Activated CD8-positive, alpha-beta memory T cell treated with anti-CD3 and anti-CD28 coated beads, Interleukin-2, amount 50 U/mL, for 24 hours (primary cell): ENCODE results near the gene GTPBP8.
A peak's percentile ranks its signal among the peaks of the same experiment; 100 is the strongest.

Experiments used
- DNase-seq: peaks from one replicate; pipeline ENCODE4 v3.0.0-alpha.2; 2020; ENCODE audit errors: extremely low read depth

The GTPBP8 gene

DNA sequence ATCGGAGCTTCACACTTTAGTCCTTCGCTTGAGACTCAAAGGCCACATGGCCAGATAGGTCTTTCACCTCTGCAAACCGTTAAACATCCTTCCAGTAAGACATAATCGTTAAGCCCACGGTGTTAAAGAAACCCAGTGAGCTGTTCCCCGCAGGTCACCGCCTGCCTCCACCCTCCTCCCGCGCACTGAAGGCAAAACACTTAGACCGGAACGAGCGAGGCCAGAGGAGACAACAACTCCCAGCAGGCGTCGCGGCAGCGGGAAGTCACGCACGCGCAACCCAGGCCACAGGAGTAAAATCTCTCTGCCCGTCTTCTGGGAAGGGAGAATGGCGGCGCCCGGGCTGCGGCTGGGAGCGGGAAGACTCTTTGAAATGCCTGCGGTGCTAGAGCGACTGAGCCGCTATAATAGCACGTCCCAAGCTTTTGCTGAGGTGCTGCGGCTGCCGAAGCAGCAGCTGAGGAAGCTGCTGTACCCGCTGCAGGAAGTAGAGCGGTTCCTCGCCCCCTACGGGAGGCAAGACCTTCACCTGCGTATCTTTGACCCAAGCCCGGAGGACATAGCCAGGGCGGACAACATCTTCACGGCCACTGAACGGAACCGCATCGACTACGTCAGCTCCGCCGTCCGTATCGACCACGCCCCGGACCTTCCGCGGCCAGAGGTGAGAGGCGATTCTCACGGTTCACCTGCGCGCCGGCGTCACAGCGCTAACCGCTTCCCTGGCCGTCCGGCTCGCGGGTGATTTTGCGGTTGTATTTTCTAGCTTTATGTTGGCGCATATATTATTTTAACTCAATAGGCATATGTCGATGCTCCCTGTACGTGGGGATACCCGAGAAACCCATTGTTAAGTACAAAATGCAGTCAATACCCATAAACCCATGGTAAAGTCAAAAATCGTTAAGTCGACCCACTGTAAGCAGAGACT, at the start of gene GTPBP8:
GTPBP8 (plus strand) TSS at position 313 of the 931 bp plus-strand sequence; CDS start at position 329, 16 bp downstream.
- DNase-seq: peak; percentile 70

DNA sequence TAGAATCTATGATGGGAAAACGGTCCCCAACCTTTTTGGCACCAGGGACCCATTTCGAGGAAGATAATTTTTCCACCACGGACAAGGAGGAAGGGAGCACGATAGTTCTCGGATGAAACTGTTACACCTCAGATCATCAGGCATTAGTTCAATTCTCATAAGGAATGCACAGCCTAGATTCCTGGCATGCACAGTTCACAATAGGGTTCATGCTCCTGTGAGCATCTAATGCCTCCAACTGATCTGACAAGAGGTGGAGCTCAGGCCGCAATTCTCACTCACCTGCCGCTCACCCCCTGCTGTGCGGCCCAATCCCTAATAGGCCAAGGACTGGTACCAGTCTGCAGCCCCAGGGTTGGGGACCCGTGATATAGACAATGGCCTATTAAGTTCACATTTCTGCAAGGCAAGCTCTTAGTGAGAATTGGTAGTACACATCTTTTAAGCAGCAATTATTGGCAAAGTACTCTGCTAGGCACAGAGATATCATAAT, 42.4 kb upstream of the GTPBP8 start:
- no peak for DNase-seq

DNA sequence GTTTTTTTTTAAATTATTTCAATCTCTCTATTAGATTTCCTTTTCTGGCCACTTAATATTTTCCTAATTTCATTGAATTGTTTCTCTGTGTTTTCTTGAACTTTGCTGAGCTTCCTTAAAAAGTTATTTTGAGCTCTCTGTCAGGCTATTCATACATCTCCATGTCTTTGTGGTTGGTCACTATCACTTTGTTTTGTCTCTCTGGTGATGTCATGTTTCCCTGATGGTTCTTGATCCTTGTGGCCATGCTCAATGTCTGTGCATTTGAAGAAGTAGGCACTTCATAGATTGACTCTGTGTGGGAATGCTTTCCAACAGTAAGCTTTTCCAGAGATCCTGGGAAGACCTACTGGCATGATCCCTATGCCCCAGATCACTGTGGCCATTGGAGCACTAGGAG, 34.4 kb upstream of the GTPBP8 start:
- no peak for DNase-seq

DNA sequence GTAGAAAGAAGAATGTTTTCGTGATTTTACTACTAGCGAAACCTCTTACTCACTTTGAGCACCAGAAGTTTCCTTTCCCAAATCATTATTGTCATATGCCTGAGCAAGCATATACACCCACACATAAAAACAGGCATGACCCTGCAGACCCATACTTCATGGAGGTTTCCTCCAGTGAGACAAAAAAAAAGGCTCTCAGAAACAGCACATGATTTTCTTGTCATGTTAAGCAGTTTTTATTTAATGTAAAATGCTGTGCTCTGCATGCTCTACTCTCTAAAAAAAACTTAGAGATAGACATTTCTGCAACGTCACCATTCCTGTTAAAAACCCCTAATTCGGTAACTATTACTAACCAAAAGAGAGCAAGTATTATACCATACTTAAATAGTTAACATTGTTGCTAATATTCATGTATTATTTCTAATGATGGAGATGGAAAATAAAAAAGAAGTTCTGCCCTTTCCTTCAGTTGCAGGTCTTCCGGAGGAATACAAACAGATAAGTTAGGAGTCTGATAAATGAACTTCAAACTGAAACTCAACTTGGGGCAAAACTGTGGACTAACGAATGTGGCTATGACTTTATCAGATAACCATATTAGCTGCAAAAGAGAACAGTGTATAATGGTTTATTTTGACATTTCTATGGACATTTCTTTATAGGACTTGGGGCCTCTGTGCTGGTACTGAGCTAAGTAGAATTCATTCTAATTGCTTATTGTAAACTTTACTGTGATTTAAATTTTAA, 31.8 kb upstream of the GTPBP8 start:
- no peak for DNase-seq

DNA sequence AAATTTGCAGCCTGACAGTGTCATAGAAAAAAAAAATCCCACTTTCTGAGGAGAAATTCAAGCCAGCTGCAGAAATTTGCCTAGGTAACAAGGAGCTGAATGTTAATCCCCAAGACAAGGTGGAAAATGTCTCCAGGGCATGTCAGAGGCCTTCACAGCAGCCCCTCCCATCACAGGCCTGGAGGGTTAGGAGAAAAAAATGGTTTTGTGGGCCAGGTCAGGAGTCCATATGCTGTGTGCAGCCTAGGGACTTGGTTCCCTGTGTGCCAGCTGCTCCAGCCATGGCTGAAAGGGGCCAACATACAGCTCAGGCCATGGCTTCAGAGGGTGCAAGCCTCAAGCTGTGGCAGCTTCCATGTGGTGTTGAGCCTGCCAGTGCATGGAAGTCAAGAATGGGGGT, 27.1 kb upstream of the GTPBP8 start:
- no peak for DNase-seq

DNA sequence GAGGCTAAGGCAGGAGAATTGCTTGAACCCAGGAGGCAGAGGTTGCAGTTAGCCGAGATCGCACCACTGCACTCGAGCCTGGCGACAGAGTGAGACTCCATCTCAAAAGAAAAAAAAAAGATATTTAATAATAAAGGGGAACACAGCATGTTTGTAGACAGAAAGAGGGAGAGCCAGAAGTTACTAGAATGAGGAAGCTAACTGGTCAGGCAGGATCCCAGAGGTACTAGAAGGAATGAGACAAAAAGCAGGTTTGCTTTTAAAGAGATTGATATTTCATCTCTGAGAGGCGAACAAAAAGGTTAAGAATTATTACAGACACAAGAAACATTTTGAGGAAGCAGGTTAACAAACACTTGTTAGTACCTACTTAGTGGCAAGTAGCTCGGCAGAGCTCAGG, 25.1 kb upstream of the GTPBP8 start:
- DNase-seq: no peak

DNA sequence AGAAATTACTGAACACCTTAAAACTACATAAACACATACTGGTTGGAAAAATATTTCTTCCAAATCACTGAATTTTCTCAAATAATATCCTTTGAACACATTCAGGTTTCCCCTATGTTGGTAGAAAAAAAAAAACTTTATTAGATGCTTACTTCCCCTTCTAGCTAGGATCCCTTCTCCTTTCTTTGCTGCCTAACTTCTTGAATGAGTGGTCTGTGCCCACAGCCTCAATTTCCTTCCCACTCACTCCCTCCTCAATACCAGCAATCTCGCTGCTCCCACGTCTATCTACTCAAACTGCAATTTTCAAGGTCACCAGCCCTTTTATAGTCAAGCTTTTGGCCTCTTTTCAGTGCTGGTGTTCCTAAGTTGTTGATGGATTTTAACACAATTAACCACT, 24.2 kb upstream of the GTPBP8 start:
- DNase-seq: no peak

DNA sequence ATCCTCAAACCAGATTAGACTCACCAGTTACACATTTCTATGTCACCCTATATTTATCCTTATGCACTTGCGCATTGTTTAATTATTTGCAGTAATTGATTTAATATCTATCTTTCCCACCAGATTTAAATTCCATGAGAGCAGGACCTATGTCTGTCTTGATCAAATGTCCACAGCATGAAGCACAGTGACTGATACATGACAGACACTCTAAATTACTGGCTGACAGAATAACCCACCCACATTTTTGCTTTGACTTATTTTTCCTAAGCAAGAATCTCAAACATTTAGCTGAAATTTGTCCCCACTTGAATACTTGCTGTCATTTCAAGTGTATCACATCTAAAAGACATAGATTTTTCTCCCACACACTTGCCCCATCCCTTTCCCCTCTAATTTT, 23.4 kb upstream of the GTPBP8 start:
- no peak for DNase-seq

DNA sequence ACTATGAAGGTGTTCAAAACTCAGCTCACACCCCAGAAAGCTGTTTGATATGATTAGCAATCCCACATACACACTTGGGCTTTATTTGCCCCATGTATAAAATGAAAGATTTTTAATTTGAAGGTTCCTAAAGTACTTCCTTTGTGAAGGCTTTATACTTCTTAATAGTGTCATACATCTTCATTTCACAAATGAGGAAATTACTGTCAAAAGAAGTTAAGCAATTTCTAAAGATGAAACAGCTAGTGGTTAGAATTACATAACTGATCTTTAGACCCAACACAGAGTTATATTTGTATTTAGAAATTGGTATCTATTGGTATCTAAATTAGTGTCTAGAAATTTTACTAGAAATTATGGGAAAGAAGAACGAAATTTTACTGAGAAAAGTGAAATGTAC, 23.0 kb upstream of the GTPBP8 start:
- no peak for DNase-seq

DNA sequence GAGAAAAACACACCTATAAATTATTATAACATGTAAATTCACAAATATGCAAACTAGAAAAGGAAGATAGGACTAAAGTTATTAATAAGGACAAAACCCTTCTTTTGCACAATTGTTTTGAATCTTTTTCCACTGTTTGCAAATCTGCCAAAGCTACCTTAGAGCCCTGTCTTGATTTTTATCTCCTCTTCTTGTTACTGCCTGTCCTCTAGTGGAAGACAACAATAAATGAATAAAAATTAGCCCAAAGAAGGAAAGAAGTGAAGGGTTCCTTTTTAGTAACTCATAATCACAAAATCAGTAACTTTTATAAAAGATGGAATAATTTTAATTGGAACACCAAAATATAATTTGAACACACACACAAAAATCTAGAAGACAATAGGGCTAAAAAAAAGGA, 18.6 kb upstream of the GTPBP8 start:
- no peak for DNase-seq

DNA sequence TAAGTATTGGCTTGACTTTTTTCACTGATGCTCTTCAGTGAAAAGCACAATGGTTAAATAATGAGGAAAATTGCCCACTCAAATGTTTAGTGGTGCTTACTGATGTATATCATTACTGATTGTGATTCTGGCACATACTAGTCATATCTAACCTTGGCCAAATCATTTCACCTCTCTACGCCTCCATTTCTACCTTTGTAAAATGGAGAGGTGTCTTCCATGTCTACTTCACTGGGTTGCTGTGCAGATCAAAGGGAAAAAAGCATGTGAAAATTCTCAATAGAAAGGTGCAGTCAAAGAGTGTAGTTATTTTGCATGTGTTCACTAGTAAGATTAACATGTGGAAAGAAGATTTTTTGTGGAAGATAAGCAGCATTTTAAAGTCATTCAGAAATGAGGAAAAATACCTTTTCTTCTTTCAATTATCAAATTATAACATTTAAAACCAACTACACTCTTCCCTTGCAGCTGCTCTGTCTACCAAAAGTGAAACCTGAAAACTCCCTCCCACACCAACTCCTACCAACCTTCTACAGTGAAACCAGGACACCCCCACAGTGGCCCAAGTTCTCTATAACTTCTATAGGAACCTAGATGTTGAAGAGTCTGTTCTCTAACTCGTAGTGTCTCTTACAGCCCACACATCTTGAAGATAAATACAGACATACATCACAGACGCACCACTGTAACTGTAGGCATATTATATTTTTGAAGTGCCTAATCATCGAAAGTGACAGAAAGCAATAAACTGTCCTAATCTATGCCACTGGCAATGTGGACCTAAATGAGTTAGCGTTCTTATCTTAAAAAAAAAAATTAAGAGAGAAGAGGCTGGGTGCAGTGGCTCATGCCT, 17.2 kb upstream of the GTPBP8 start:
- DNase-seq: peak; percentile 28

DNA sequence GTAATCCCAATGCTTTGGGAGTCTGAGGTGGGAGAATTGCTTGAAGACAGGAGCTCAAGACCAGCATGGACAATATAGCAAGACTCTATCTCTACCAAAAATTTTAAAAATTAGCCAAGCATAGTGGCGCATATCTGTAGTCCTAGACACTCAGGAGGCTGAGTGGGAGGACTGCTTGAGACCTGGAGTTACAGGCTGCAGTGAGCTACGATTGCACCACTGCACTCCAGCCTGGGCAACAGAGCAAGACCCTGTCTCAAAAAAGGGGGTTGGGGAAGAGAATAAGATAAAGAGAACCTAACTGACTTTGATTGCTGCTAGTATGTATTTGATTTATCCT, 16.6 kb upstream of the GTPBP8 start:
- DNase-seq: no peak

DNA sequence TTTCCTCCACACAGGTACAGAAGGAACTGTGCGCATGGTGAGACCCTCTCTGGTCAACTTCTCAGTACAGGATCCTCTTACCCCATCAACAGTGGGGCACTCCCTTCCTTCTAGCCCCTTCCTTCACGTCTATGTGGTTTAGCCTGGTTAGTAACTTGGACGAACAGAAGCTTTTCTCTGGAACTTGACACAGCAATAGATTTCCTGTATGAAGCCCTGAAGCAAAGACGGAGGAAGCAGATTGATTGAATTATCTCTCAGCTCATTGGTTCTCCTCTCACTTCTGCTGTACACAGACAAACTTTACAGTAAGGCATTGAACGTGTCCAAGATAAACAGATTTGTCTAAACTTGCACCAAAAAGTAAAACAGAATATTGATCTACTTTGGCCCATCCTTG, 15.9 kb upstream of the GTPBP8 start, which contains the start of gene CD200R1:
CD200R1 (minus strand) TSS at position 210 of the 400 bp plus-strand sequence. CDS start 246 bp downstream, outside the sequence.
- no peak for DNase-seq

DNA sequence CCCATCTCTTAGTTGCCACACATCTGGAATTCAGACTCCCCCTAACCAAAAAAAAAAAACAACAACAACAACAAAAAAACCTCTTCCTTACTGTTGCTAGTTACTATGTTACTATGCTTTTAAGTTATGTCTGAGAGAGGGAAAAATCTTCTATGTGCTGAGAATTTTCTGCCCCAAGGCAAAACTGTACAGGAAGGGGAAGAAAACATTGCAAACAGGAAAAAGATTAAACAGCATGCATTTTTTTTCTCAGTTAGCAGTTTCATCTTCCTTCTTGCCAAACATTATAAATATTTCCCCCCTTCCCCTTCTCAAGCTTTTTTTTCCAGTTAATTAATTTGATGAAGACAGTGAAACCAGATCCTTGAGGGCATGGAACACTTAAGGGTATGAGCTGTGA, 14.8 kb upstream of the GTPBP8 start:
- DNase-seq: no peak

DNA sequence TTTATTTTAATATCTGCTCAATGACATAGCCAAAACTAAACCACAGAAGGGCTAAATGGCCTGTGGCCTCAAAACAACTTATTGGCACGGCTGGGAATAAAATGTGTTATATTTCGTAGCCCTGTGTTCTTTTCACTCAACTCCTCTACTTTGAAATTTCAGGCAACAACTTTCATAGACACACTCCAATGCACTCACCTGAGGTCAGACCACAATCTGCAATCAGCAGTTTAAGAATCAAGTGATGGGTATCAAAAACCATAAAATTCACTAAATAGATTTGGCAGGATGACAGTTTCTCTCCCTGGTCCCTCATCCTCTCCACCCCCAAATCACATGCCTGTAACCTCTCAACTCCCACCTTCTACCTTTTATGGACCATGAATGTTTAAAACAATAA, 13.8 kb upstream of the GTPBP8 start:
- no peak for DNase-seq

DNA sequence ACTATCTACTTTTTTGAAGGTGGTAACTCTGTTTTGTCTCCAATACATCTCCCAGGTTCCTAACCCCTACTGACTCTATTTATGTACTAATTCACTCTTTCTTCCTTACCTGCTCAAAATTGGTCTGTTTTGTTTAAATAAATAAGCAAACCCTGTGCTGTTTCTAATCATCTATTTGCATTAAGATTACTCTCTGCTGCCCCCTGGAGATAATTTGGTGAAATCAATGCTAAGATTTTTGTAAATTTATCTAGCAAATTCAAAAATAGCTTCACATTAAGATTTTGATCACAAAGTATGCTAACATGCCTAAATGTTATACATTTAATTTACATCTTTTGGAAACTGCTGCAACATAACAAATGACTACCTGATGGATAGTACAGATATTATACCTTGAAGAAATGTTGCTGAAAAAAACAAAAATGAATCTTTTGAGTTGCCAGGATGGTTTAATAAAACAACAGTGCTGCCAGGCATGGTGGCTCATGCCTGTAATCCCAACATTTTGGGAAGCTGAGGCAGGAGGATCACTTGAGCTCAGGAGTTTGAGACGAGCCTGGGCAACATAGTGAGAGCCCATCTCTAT, 11.4 kb upstream of the GTPBP8 start:
- DNase-seq: no peak

DNA sequence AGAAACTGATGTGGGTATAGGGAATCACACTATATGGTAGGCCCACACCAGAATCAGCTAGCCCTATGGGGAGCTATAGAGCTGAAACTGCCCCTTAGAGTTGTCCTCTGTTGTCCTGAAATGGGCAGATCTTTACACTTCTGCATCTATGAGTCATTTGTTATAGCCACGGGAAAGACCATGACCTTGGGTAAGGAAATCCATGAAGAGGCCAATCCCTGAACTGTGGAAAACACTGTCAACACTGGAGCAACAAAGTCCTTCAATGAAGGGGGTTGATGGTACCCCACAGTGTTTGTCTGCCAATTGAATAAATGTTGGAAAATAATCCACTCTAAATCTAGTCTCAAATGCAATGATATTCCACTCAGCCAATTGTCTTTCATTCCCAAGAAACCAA, 10.7 kb upstream of the GTPBP8 start:
- DNase-seq: no peak

DNA sequence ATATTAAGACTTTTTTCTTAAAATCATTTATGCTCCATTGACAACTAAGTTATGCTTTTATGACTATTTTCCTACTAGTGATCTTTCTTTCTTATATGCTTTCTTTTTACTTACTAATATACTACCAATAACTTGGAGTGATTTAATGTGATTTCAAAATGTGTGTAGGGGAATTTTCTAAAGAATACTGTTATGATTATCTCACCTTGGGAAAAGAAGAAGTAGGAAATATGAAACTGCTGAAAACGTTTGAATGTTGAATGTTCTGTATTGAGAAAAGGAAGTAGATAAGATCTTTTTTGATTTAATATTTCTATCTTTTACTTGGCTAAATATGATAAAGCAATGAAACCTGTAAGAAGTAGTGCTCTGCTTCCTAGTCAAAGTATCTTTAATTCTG, 8.1 kb upstream of the GTPBP8 start:
- DNase-seq: no peak

DNA sequence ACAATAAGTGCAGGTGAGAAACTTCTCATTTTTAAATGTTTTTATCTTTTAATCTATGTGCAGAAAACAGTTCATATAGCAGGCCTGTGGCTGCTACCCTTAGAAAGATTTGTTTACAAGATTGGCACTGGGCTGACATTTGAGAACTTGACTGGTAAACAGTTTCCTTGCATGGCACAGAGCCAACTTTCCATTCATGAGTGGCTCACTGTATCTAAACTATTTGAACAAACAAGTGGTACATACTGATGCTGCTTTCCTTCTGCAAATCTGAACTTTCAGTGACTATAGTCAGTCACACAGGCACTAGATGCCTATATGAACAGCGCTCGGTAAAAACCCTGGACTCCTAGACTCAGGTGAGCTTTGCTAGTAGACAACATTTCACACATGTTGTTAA, 6.3 kb upstream of the GTPBP8 start:
- no peak for DNase-seq

DNA sequence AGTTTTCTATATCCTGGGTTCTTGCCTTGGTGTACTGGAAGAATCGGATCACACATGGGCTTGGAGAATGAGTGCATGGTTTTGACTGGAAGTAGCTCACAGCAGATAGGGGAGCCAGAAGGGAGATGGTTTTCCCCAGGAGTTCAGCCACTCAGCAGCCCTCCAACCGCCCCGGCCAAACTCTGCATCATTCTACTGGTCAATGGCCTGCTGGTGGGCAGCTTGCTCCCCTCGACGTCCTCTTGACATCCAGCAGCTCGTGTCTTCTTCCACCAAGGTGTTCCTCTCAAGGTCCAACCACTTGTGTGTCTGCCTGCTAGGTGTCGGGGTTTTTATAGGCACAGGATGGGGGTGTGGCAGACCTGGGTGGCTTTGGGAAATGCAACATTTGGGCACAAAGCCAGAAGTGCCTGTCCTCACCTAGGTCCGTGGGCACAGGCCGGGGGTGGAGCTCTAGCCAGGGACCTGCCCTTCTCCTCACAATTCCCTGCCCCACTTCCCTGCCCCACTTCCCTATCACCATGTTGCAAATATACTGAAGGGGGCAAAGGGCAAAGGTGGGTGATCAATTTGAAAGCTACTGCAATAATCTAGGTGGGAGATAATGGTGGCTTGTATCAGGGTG, 3.0 kb upstream of the GTPBP8 start:
- no peak for DNase-seq

DNA sequence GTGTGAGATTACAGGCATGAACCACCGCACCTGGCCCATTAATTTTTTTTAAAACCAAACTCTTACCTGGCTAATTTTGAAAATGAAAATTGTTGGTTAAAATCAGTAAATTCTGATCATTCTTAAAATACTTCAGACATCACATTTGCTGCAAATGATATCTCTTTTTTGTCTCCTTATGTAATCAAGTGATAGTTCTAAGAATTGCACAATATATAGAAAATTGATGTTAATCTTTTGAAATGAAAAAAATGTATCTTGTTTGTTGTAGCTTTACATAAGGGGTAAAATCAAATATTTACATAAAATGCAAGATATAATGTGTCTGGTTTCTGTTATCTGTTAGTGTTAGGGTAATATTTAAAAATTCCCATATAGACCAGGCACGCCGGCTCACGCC, 5.0 kb downstream of the GTPBP8 start:
- no peak for DNase-seq
